K562 (cell line): Measurements from ENCODE around the gene RANBP3.

Source experiments
- KAT7 ChIP-seq: sonication (generic); formaldehyde crosslinking; IDR thresholded peaks from 2 replicates; pipeline ENCODE4 v1.8.0; 2022; ENCODE audit warnings: missing genetic modification reagents, mild to moderate bottlenecking, borderline replicate concordance
- PATZ1 ChIP-seq: fragments of 250-450 bp; sonication (Bioruptor Pico); IDR thresholded peaks from 2 replicates; pipeline ENCODE4 v1.5.0; 2020; ENCODE audit warnings: mild to moderate bottlenecking, borderline replicate concordance
- PHF21A ChIP-seq: fragments of 450-650 bp; IDR thresholded peaks from 2 replicates; pipeline ENCODE4 v1.6.1; 2017; ENCODE audit warnings: low read depth, borderline replicate concordance
- POLR2AphosphoS5 ChIP-seq: IDR thresholded peaks from 2 replicates; pipeline ENCODE4 v1.6.1; 2011; ENCODE audit warnings: mild to moderate bottlenecking, low read depth, low read length, moderate library complexity; ENCODE audit not compliant: control insufficient read depth, insufficient read depth
- TF ChIP-seq, protein P1 (sequence below), 3 experiments: IDR thresholded peaks in 2 of 3; conservative IDR thresholded peaks in 1 of 3; 2 replicates each; pipeline ENCODE4 v1.5.1; 2011 to 2012; ENCODE audit warnings: low read length in 3 of 3, mild to moderate bottlenecking in 3 of 3, control low read depth in 2 of 3, improper control_type of control experiment in 1 of 3, inconsistent platforms in 1 of 3, low read depth in 1 of 3, mixed read lengths in 1 of 3, moderate library complexity in 1 of 3; ENCODE audit not compliant: insufficient read depth in 2 of 3

DNA sequence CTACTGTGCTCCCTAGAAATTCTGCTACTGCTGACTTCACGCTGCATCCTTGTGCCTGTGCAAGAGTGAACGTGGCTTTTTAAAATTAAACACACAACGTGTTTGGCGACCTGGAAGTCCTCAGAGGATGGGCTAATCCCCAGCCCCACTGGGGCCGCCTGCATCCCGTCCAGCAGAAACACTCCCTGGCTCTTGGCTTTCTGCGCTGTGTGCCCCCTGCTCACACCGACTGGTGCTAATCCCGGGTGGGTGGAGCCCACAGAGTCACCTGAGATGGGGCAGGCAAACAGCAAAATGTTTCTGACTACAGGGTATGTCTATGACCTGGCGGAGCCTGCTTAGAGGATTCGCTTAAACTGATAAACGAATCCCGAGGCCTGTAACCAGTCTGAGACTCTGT, 48.8 kb downstream of the RANBP3 start:
- TF ChIP-seq POLR2AphosphoS5 = no peak
- TF ChIP-seq PATZ1 (CRISPR knock-in tag) = no peak
- TF ChIP-seq, protein P1, sequence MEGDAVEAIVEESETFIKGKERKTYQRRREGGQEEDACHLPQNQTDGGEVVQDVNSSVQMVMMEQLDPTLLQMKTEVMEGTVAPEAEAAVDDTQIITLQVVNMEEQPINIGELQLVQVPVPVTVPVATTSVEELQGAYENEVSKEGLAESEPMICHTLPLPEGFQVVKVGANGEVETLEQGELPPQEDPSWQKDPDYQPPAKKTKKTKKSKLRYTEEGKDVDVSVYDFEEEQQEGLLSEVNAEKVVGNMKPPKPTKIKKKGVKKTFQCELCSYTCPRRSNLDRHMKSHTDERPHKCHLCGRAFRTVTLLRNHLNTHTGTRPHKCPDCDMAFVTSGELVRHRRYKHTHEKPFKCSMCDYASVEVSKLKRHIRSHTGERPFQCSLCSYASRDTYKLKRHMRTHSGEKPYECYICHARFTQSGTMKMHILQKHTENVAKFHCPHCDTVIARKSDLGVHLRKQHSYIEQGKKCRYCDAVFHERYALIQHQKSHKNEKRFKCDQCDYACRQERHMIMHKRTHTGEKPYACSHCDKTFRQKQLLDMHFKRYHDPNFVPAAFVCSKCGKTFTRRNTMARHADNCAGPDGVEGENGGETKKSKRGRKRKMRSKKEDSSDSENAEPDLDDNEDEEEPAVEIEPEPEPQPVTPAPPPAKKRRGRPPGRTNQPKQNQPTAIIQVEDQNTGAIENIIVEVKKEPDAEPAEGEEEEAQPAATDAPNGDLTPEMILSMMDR (IDR thresholded peaks at IDR 0.05 in 2 of 3, conservative IDR thresholded peaks at IDR 0.05 in 1 of 3; ENCODE audit: insufficient read depth in 2 of 3, low read depth in 1 of 3, low read length in 3 of 3) = no peak
- TF ChIP-seq KAT7 = no peak
- no peak for TF ChIP-seq PHF21A
